Ascending aorta (tissue), 2 donors: ENCODE results near the gene PITPNC1. TPM values are rescaled to one million over a fixed set of nuclear protein-coding genes. Genes with fewer than 3 reads are reported as not detected.

Source experiments
- DNase-seq, 2 donors: peaks; one replicate each; pipeline ENCODE4 v3.0.0-alpha.2; 2019; ENCODE audit warnings: low spot score in 2 of 2
- H3K27ac ChIP-seq, 2 donors: fragments of 200-600 bp; sonication (generic); one replicate each; pipeline ENCODE4 v1.5.1; 2016 to 2017; ENCODE audit warnings: mild to moderate bottlenecking in 1 of 2
- H3K27me3 ChIP-seq: fragments of 200-600 bp; sonication (generic); one replicate; pipeline ENCODE4 v1.5.1; 2017
- H3K36me3 ChIP-seq, 2 donors: fragments of 200-600 bp; sonication (generic); one replicate each; pipeline ENCODE4 v1.5.1; 2016
- H3K4me1 ChIP-seq, 2 donors: fragments of 200-600 bp; sonication (generic); one replicate each; pipeline ENCODE4 v1.5.1; 2016 to 2017; ENCODE audit warnings: mild to moderate bottlenecking in 1 of 2
- H3K4me3 ChIP-seq, 2 donors: fragments of 200-600 bp; sonication (generic); one replicate each; pipeline ENCODE4 v1.5.1; 2016 to 2017; ENCODE audit warnings: mild to moderate bottlenecking in 1 of 2
- H3K9me3 ChIP-seq, 2 donors: fragments of 200-600 bp; sonication (generic); one replicate each; pipeline ENCODE4 v1.5.1; 2016
- intact Hi-C: fragments of 100-400 bp; cut with DNase I; formaldehyde crosslinking; loops from one replicate; pipeline ENCODE4 v1.15.1; 2023
- total RNA-seq: library from RNA; depleted of rRNA; stranded (reverse); fragments of >200 nt; gene quantifications from one replicate; pipeline ENCODE4 v1.1.0, GENCODE V29; 2016
- TF ChIP-seq, protein P1 (sequence below), 3 experiments: fragments of 200-600 bp in 2 of 3; fragments of 450-650 bp in 1 of 3; sonication (generic) in 2 of 3; IDR thresholded peaks; one replicate each; pipeline ENCODE4 v1.5.1; 2016 to 2019; ENCODE audit warnings: antibody characterized with exemption in 3 of 3, mild to moderate bottlenecking in 1 of 3, moderate library complexity in 1 of 3

The PITPNC1 gene
- total RNA-seq, 1 donor from 2014 or later: 10.9 TPM

DNA sequence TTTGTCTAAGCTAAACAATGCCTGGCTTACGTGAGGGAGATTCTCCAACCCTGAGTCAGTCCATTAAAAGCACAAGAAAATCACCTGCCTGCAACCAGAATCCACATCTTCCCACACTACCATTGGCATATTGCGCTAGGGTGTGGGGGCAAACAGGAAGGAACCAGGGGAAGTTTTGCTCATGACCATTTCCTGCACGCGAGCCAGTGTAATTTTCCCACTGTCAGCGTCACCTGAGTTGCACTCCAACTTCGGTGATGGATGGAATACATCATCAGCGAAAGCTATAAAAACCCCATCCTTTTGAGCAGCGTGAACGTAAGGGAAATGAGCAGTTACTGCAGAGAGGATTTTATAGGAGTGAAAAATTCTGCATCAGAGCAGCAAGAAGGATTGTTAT, 172.7 kb downstream of the PITPNC1 start:
- no peak for DNase-seq
- TF ChIP-seq, protein P1, sequence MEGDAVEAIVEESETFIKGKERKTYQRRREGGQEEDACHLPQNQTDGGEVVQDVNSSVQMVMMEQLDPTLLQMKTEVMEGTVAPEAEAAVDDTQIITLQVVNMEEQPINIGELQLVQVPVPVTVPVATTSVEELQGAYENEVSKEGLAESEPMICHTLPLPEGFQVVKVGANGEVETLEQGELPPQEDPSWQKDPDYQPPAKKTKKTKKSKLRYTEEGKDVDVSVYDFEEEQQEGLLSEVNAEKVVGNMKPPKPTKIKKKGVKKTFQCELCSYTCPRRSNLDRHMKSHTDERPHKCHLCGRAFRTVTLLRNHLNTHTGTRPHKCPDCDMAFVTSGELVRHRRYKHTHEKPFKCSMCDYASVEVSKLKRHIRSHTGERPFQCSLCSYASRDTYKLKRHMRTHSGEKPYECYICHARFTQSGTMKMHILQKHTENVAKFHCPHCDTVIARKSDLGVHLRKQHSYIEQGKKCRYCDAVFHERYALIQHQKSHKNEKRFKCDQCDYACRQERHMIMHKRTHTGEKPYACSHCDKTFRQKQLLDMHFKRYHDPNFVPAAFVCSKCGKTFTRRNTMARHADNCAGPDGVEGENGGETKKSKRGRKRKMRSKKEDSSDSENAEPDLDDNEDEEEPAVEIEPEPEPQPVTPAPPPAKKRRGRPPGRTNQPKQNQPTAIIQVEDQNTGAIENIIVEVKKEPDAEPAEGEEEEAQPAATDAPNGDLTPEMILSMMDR (IDR thresholded peaks at IDR 0.05): no peak
- H3K27ac ChIP-seq: no peak overlapping the region
- no peaks in the 10 kb centered on the region for H3K9me3 ChIP-seq
- H3K4me3 ChIP-seq: no peak overlapping the region
- no peaks in the 10 kb centered on the region for H3K27me3 ChIP-seq
- no peaks in the 10 kb centered on the region for H3K4me1 ChIP-seq
- no peaks in the 10 kb centered on the region for H3K36me3 ChIP-seq
- intact Hi-C loops: no loop called here

DNA sequence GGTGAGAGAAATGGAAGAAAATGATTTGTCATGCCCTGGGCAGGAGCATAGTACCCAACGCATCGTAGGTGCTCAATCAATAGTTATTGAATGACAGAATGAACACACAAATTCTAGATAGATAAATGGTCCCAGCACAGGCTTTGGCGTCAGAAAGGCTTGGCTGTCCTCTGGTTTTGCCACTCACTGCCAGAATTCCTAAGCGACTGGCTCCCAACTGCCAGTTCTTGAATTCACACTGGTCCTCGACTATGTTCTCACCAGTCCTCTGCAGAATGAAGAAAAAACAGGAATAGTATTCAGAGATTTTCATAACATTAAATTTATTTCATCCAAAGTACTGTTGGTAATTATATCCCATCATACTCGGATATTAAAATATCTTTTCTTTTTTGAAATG, 177.6 kb downstream of the PITPNC1 start:
- H3K27ac ChIP-seq: no peak overlapping the region
- intact Hi-C loops: no loop called here
- no peaks in the 10 kb centered on the region for H3K4me1 ChIP-seq
- no peaks in the 10 kb centered on the region for H3K27me3 ChIP-seq
- no peaks in the 10 kb centered on the region for H3K9me3 ChIP-seq
- H3K36me3 ChIP-seq: no peaks in the 10 kb centered on the region
- no peak for DNase-seq
- H3K4me3 ChIP-seq: no peak overlapping the region
- TF ChIP-seq, protein P1 (IDR thresholded peaks at IDR 0.05): no peak

DNA sequence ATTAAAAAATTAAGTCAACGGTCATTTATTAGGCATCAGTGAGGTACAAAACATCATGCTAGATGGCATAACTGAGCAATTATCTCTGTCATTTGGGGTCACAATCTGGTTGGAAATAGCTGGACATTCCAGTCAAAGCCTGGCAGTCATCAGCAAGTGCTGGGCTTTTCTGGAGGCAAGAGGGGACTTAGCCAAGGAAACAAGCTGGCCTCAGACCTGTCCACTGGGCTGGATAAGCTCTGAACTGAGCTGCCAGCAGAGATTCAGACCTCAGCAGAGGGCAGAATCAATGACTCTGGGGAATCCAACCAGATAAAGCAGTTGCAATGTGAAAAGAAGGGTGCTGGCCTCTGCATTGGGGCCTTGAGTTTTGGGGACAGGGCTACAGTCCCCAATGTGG, 178.8 kb downstream of the PITPNC1 start:
- no peaks in the 10 kb centered on the region for H3K36me3 ChIP-seq
- H3K27ac ChIP-seq: no peak overlapping the region
- no peaks in the 10 kb centered on the region for H3K4me1 ChIP-seq
- H3K27me3 ChIP-seq: no peaks in the 10 kb centered on the region
- DNase-seq: no peak
- H3K4me3 ChIP-seq: no peak overlapping the region
- no peaks in the 10 kb centered on the region for H3K9me3 ChIP-seq
- TF ChIP-seq, protein P1 (IDR thresholded peaks at IDR 0.05): no peak
- intact Hi-C loops: no loop called here

DNA sequence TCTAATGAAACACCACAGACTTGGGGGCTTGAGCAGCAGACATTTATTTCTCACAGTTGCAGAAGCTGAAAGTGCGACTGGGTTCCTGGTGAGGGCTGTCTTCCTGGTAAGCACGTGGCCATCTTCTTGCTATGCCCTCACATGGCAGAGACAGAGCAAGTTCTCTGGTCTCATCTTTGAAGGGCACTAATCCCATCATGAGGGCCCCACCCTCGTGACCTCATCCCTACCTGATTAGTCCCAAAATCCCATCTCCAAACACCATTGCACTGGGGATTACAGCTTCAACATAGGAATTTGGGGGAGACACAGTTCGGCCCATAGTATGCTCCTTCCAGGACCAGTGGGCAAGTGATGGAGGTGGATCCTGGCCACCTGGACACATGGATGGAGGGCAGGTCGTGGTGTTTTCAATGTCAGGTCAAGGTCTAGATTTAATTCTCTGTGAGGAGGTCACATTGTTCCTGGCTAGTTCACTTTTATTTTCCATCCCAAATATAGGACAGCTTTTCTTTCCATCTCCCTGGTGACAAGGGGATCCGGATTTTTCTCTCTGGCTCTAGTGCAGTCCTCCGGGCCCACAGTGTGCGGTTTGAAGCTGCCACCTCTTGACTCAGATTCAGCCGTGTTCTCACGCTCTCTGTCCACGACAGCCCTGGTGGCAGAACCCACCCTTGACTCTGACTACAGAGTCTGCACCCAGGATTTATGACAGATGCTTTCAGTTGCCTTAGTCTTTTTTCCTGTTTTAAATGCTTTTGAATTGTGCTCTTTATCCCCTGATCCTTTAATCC, 180.2 kb downstream of the PITPNC1 start:
- Histone ChIP-seq H3K27me3 (no peaks in the 10 kb centered on the region), H3K36me3 (no peaks in the 10 kb centered on the region), H3K4me1 (no peaks in the 10 kb centered on the region), H3K9me3 (no peaks in the 10 kb centered on the region), H3K4me3 (no peak overlapping the region), H3K27ac (no peak overlapping the region)
- TF ChIP-seq, protein P1 (IDR thresholded peaks at IDR 0.05): no peak
- intact Hi-C loops: no loop called here
- no peak for DNase-seq

DNA sequence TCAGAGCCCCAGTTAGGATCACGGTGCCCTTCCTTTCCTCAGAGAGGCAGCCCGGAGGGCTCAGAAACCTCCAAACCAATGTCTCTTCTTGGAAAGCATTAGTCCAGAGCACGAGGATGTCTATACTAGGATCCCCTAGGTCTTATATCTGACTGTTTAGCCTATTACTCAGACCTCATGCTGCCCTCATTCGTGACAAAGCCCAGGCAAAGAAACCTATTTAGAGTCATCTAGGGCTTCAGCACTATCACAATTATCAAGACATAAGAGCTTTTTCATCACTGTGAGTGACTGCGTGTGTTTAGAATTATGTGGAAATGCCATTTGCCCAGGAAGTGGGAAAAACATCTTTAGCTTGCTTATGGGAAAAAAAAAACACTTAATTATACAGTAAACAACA, 180.8 kb downstream of the PITPNC1 start:
- TF ChIP-seq, protein P1 (IDR thresholded peaks at IDR 0.05): no peak

More for the DNA sequence above, 180.8 kb downstream of the PITPNC1 start:
- no peak overlapping the region for H3K4me3 ChIP-seq
- H3K9me3 ChIP-seq: no peaks in the 10 kb centered on the region
- H3K27me3 ChIP-seq: no peaks in the 10 kb centered on the region
- no peaks in the 10 kb centered on the region for H3K36me3 ChIP-seq
- no peak for DNase-seq
- no peak overlapping the region for H3K27ac ChIP-seq
- intact Hi-C loops: no loop called here
- no peaks in the 10 kb centered on the region for H3K4me1 ChIP-seq
